CD4-positive, alpha-beta T cell treated with Interleukin-1 beta for 1 hour (primary cell): ENCODE measurements around the gene PLXND1.

Experiments used
- DNase-seq, 2 donors: peaks; one replicate each; pipeline ENCODE4 v3.0.0-alpha.2; 2020 to 2022

PLXND1 gene

GRCh38 chr3:129543999-129544398 is 62.5 kb downstream of the PLXND1 start:
- DNase-seq: no peak

- no peak for DNase-seq
Observed at GRCh38 chr3:129543156-129543790, 63.2 kb downstream of the PLXND1 start, which contains the start of gene H1-8. H1-8 (plus strand) TSS chr3:129543175; CDS start chr3:129543219, 44 bp downstream.

GRCh38 chr3:129542747-129543146 is 63.7 kb downstream of the PLXND1 start:
- DNase-seq: no peak

GRCh38 chr3:129540776-129541516 is 65.5 kb downstream of the PLXND1 start:
- DNase-seq: no peak

- no peak for DNase-seq
Observed at GRCh38 chr3:129539206-129539605, 67.3 kb downstream of the PLXND1 start.

- DNase-seq: no peak
Observed at GRCh38 chr3:129536804-129537203, 69.7 kb downstream of the PLXND1 start.

- DNase-seq: no peak
Observed at GRCh38 chr3:129536374-129536667, 70.2 kb downstream of the PLXND1 start.

- no peak for DNase-seq
Observed at GRCh38 chr3:129535075-129535474, 71.4 kb downstream of the PLXND1 start.

GRCh38 chr3:129534428-129535027 is 71.9 kb downstream of the PLXND1 start:
- no peak for DNase-seq

- DNase-seq: no peak
Observed at GRCh38 chr3:129533406-129533805, 73.1 kb downstream of the PLXND1 start.

- DNase-seq: no peak
Observed at GRCh38 chr3:129532261-129532660, 74.2 kb downstream of the PLXND1 start.

- no peak for DNase-seq
Observed at GRCh38 chr3:129531699-129532098, 74.8 kb downstream of the PLXND1 start.

GRCh38 chr3:129530821-129531220 is 75.7 kb downstream of the PLXND1 start:
- no peak for DNase-seq

- no peak for DNase-seq
Observed at GRCh38 chr3:129530251-129530791, 76.2 kb downstream of the PLXND1 start.

- no peak for DNase-seq
Observed at GRCh38 chr3:129529436-129530210, 76.9 kb downstream of the PLXND1 start.

GRCh38 chr3:129528589-129529100 is 77.8 kb downstream of the PLXND1 start, which contains the start of gene RHO:
RHO (plus strand) TSS chr3:129528639; CDS start chr3:129528734, 95 bp downstream.
- DNase-seq: no peak

GRCh38 chr3:129527262-129527661 is 79.2 kb downstream of the PLXND1 start:
- DNase-seq: no peak

- peak; percentile 15 to 68 for DNase-seq
Observed at GRCh38 chr3:129526121-129526900, 80.2 kb downstream of the PLXND1 start.

GRCh38 chr3:129525341-129525968 is 81.0 kb downstream of the PLXND1 start:
- peak in 1 of 2 donors; percentile 65 for DNase-seq

- no peak for DNase-seq
Observed at GRCh38 chr3:129524081-129524480, 82.4 kb downstream of the PLXND1 start.

GRCh38 chr3:129522953-129523352 is 83.5 kb downstream of the PLXND1 start:
- no peak for DNase-seq
